Neural cell (in vitro differentiated cells): ENCODE data around the gene FRG2. TPM values are rescaled to one million over a fixed set of nuclear protein-coding genes. Genes with fewer than 3 reads are reported as not detected.
"Not testable (repeated sequence)": the region's sequence is repeated elsewhere in the genome, so short reads cannot be mapped to it uniquely, and the experiment has no call there.

Source experiments
- H2AFZ ChIP-seq: fragments of 200-600, 300-800 bp; sonication (generic), shearing (Covaris generic); 2 replicates; pipeline ENCODE4 v1.6.0; 2014; ENCODE audit warnings: low read depth, mild to moderate bottlenecking, antibody characterized with exemption, low read length, moderate library complexity
- H3F3A ChIP-seq: fragments of 200-600 bp; shearing (Covaris generic); 2 replicates; pipeline ENCODE4 v1.6.1; 2016; ENCODE audit warnings: mild to moderate bottlenecking, moderate library complexity, mixed read lengths, antibody characterized with exemption, low read length; ENCODE audit not compliant: insufficient read depth, poor library complexity, severe bottlenecking
- H3K27ac ChIP-seq: fragments of 200-600, 300-800 bp; sonication (generic), shearing (Covaris generic); 2 replicates; pipeline ENCODE4 v1.5.1; 2014; ENCODE audit warnings: mild to moderate bottlenecking, low read length, moderate library complexity
- H3K27me3 ChIP-seq: fragments of 300-800, 200-600 bp; sonication (generic), shearing (Covaris generic); 2 replicates; pipeline ENCODE4 v1.6.0; 2014; ENCODE audit warnings: mild to moderate bottlenecking, low read depth, low read length, moderate library complexity; ENCODE audit not compliant: insufficient read depth
- H3K36me3 ChIP-seq: fragments of 300-800, 200-600 bp; sonication (generic), shearing (Covaris generic); 2 replicates; pipeline ENCODE4 v1.5.1; 2014; ENCODE audit warnings: mild to moderate bottlenecking, antibody characterized with exemption, low read length, moderate library complexity; ENCODE audit not compliant: insufficient read depth
- H3K4me2 ChIP-seq: fragments of 300-800, 200-600 bp; sonication (generic), shearing (Covaris generic); 2 replicates; pipeline ENCODE4 v1.6.0; 2014; ENCODE audit warnings: mild to moderate bottlenecking, low read length
- H3K4me3 ChIP-seq: fragments of 300-800, 200-600 bp; sonication (generic), shearing (Covaris generic); 2 replicates; pipeline ENCODE4 v1.5.1; 2014; ENCODE audit warnings: mild to moderate bottlenecking, low read length, moderate library complexity
- H3K79me2 ChIP-seq: fragments of 200-600 bp; shearing (Covaris generic); replicated peaks from 2 replicates; pipeline ENCODE4 v1.6.0; 2014; ENCODE audit warnings: mild to moderate bottlenecking, low read length, moderate library complexity; ENCODE audit not compliant: insufficient read depth
- H3K9ac ChIP-seq: fragments of 300-800, 200-600 bp; sonication (generic), shearing (Covaris generic); 2 replicates; pipeline ENCODE4 v1.6.1; 2016; ENCODE audit warnings: mild to moderate bottlenecking, low read length, mixed read lengths
- H3K9me2 ChIP-seq: fragments of 200-600 bp; shearing (Covaris generic); 2 replicates; pipeline ENCODE4 v1.6.1; 2016; ENCODE audit warnings: mild to moderate bottlenecking, low read length, mixed read lengths; ENCODE audit not compliant: insufficient read depth
- H3K9me3 ChIP-seq: fragments of 200-600, 300-800 bp; sonication (generic), shearing (Covaris generic); 2 replicates; pipeline ENCODE4 v1.6.1; 2016; ENCODE audit warnings: mild to moderate bottlenecking, mixed run types, low read length, moderate library complexity, mixed read lengths
- H4K20me1 ChIP-seq: fragments of 200-600 bp; shearing (Covaris generic); 2 replicates; pipeline ENCODE4 v1.6.1; 2016; ENCODE audit warnings: mild to moderate bottlenecking, mixed run types; ENCODE audit not compliant: insufficient read depth
- CTCF ChIP-seq: fragments of 450-650 bp; IDR thresholded peaks from 2 replicates; pipeline ENCODE4 v1.5.1; 2014; ENCODE audit warnings: antibody characterized with exemption, mild to moderate bottlenecking, moderate library complexity; ENCODE audit not compliant: poor library complexity, severe bottlenecking
- EP300 ChIP-seq: fragments of 450-650 bp; conservative IDR thresholded peaks from 2 replicates; pipeline ENCODE4 v1.6.1; 2014; ENCODE audit warnings: antibody characterized with exemption, mild to moderate bottlenecking, moderate library complexity; ENCODE audit not compliant: poor library complexity, severe bottlenecking
- EZH2 ChIP-seq: fragments of 200-600, 300-800 bp; shearing (Covaris generic), sonication (generic); IDR thresholded peaks from 2 replicates; pipeline ENCODE4 v1.6.1; 2014; ENCODE audit warnings: antibody characterized with exemption, low read length, borderline replicate concordance, mild to moderate bottlenecking; ENCODE audit not compliant: insufficient read depth, poor library complexity, severe bottlenecking
- POLR2AphosphoS5 ChIP-seq: IDR thresholded peaks from 2 replicates; pipeline ENCODE4 v1.6.1; 2012
- RAD21 ChIP-seq: fragments of 450-650 bp; conservative IDR thresholded peaks from 2 replicates; pipeline ENCODE4 v1.6.1; 2014; ENCODE audit warnings: antibody characterized with exemption, mild to moderate bottlenecking, moderate library complexity
- REST ChIP-seq: IDR thresholded peaks from 2 replicates; pipeline ENCODE4 v1.6.1; 2012; ENCODE audit warnings: borderline replicate concordance
- polyA plus RNA-seq: library from polyadenylated mRNA; depleted of rRNA; stranded (reverse); fragments of >200 nt; gene quantifications from 2 replicates; pipeline ENCODE4 v1.2.3, GENCODE V29; 2014

Gene FRG2
- polyA plus RNA-seq, 1 donor from 2014 or later: not detected

DNA sequence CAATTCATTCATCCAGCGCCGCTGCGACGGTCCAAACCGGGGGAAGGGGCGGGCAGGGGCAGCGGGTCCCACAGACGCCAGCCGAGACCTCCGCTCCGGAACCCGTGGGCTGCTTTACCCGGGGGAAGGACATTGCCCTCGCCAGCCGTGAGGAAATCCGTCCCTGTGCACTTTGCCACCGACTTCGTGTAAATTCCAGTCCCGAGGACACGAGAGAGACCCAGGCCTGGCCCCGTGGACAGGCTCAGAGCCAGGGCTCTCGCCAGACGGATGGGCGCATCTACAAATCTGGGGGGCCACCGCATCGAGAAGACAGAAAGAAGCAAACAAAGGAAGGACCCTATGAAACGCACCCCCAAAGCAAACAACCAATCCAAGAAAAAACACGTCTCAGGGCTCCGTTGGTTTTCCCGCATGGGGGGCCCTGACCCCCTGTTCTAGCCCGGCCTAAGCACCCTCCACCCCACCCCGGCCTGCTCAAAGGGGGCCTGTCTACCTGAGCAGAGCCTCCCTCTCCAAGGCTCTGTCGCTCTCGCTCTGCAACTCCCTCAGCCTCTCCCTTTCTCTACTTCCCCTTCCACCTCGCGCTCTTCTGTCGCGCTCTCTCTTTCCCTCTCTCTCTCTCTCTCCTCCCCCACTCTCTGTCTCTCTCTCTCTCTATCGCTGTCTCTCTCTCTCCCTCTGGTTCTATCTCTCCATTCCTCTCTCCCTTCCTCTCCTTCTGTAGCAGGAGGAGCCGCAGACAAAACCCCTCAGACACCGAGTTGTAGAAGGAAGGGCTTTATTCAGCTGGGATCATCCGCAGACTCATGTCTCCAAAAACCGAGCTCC is 11.3 kb downstream of the FRG2 start:
- no peaks in the 10 kb centered on the region for H3K79me2 ChIP-seq
- H3K9ac ChIP-seq: no peak overlapping the region
- H3K36me3 ChIP-seq: no peaks in the 10 kb centered on the region
- no peak overlapping the region for H2AFZ ChIP-seq
- H3K27me3 ChIP-seq: peaks cover 72% of the 10 kb centered on the region
- H3F3A ChIP-seq: no peaks in the 10 kb centered on the region
- H3K9me2 ChIP-seq: no peaks in the 10 kb centered on the region
- H3K4me3 ChIP-seq: peak overlapping the region; percentile 23
- H3K4me2 ChIP-seq: no peak overlapping the region
- H4K20me1 ChIP-seq: no peaks in the 10 kb centered on the region
- no peaks in the 10 kb centered on the region for H3K9me3 ChIP-seq
- no peak overlapping the region for H3K27ac ChIP-seq
- peak; percentile 65 for TF ChIP-seq EZH2
- no peak for TF ChIP-seq CTCF
- no peak for TF ChIP-seq RAD21
- TF ChIP-seq EP300: no peak
- no peak for TF ChIP-seq REST
- TF ChIP-seq POLR2AphosphoS5: no peak

- Histone ChIP-seq H3K36me3 (no peaks in the 10 kb centered on the region), H3K9me3 (no peaks in the 10 kb centered on the region), H3K27me3 (peaks cover 64% of the 10 kb centered on the region), H3K79me2 (no peaks in the 10 kb centered on the region), H3F3A (no peaks in the 10 kb centered on the region), H3K9me2 (no peaks in the 10 kb centered on the region), H3K4me2 (no peak overlapping the region), H4K20me1 (no peaks in the 10 kb centered on the region), H3K9ac (no peak overlapping the region), H2AFZ (no peak overlapping the region), H3K27ac (no peak overlapping the region), H3K4me3 (peak overlapping the region; percentile 23)
- TF ChIP-seq EZH2 (peak; percentile 59), REST (no peak)
Observed at GRCh38 chr4:190014771-190015537, 12.1 kb downstream of the FRG2 start.

GRCh38 chr4:189989941-189990340 is 37.1 kb downstream of the FRG2 start:
- not testable (repeated sequence) for H3K4me2 ChIP-seq, H3F3A ChIP-seq, H3K27ac ChIP-seq, H4K20me1 ChIP-seq, H2AFZ ChIP-seq, H3K9ac ChIP-seq, H3K27me3 ChIP-seq, H3K9me2 ChIP-seq, H3K4me3 ChIP-seq, H3K9me3 ChIP-seq, H3K36me3 ChIP-seq, H3K79me2 ChIP-seq
